Measurements from ENCODE around the gene C1orf146. TPM values are rescaled to one million over a fixed set of nuclear protein-coding genes. Genes with fewer than 3 reads are reported as not detected.

The C1orf146 gene
- total RNA-seq, 2 donors from 2014 or later: not detected

GRCh38 chr1:92291372-92291999 is 73.8 kb downstream of the C1orf146 start:
- ATAC-seq (ENCODE audit: insufficient number of reproducible peaks, low FRiP score, low read depth): no peak
- H3K27ac ChIP-seq: no peak overlapping the region
- H3K4me1 ChIP-seq (ENCODE audit: control insufficient read depth in 1 of 2, low read depth in 2 of 2): no peaks in the 10 kb centered on the region
- peak; percentile 38 for TF ChIP-seq CTCF (IDR thresholded peaks at IDR 0.05)
- no peak overlapping the region for H3K4me3 ChIP-seq
- H3K36me3 ChIP-seq: no peaks in the 10 kb centered on the region
- H3K9me3 ChIP-seq: no peaks in the 10 kb centered on the region
- H3K27me3 ChIP-seq (replicated peaks; ENCODE audit: insufficient read depth): no peaks in the 10 kb centered on the region
- no peak for DNase-seq (ENCODE audit: low spot score)

Other genes starting within 250 kb of the C1orf146 start
- gene EPHX4, start 187.9 kb upstream of the C1orf146 start, total RNA-seq: under 1 TPM in 1 of 2 donors, not detected in 1; 0.41 TPM
- not detected for gene SETSIP, start 142.5 kb upstream of the C1orf146 start, total RNA-seq
- gene BTBD8, start 137.6 kb upstream of the C1orf146 start, total RNA-seq: 10 to 100 TPM in 1 of 2 donors, 1 to 10 TPM in 1; 3.8 to 12.9 TPM
- gene GLMN, start 81.1 kb downstream of the C1orf146 start, total RNA-seq: 10 to 100 TPM in 1 of 2 donors, 1 to 10 TPM in 1; 9.0 to 14.2 TPM
- gene RPAP2, start 81.1 kb downstream of the C1orf146 start, total RNA-seq: 10 to 100 TPM in 1 of 2 donors, 1 to 10 TPM in 1; 7.0 to 11.2 TPM